Hippocampal formation (tissue), 2 donors: ENCODE data around the gene GNAO1.

ENCODE experiments used
- DNase-seq, 2 donors: peaks; one replicate each; lab custom pipeline; 2025; lab: John Stamatoyannopoulos, UW

The GNAO1 gene

GRCh38 chr16:56348168-56349085, 157.1 kb downstream of the GNAO1 start:
- DNase-seq: peak in 1 of 2 donors; percentile 53

- no peak for DNase-seq
Measured at GRCh38 chr16:56349086-56349415, 157.8 kb downstream of the GNAO1 start.

GRCh38 chr16:56349711-56350161, 158.4 kb downstream of the GNAO1 start:
- no peak for DNase-seq

GRCh38 chr16:56350491-56351405, 159.5 kb downstream of the GNAO1 start:
- no peak for DNase-seq

GRCh38 chr16:56351481-56351880, 160.2 kb downstream of the GNAO1 start:
- no peak for DNase-seq

GRCh38 chr16:56352351-56353053, 161.2 kb downstream of the GNAO1 start:
- DNase-seq: no peak

- DNase-seq: no peak
Measured at GRCh38 chr16:56353054-56353921, 162.0 kb downstream of the GNAO1 start.

GRCh38 chr16:56354016-56354415, 162.7 kb downstream of the GNAO1 start:
- DNase-seq: no peak

- no peak for DNase-seq
Measured at GRCh38 chr16:56354746-56355145, 163.5 kb downstream of the GNAO1 start.

- no peak for DNase-seq
Measured at GRCh38 chr16:56355221-56355620, 163.9 kb downstream of the GNAO1 start.

GRCh38 chr16:56355786-56356275, 164.5 kb downstream of the GNAO1 start:
- DNase-seq: no peak

GRCh38 chr16:56356276-56357240, 165.3 kb downstream of the GNAO1 start:
- peak; percentile 62 to 64 for DNase-seq

- no peak for DNase-seq
Measured at GRCh38 chr16:56357241-56357764, 166.0 kb downstream of the GNAO1 start.

GRCh38 chr16:56357765-56358322, 166.6 kb downstream of the GNAO1 start:
- no peak for DNase-seq

- no peak for DNase-seq
Measured at GRCh38 chr16:56360117-56361008, 169.1 kb downstream of the GNAO1 start.

GRCh38 chr16:56362057-56362655, 170.9 kb downstream of the GNAO1 start:
- no peak for DNase-seq

GRCh38 chr16:56362706-56363105, 171.4 kb downstream of the GNAO1 start:
- no peak for DNase-seq
